K562 (cell line): ENCODE data around the gene ALDH16A1. TPM values are rescaled to one million over a fixed set of nuclear protein-coding genes. Genes with fewer than 3 reads are reported as not detected.

ENCODE experiments used
- ARNT ChIP-seq, 2 experiments: fragments of 450-650 bp; IDR thresholded peaks; 2 replicates each; pipeline ENCODE4 v1.6.1; 2016; ENCODE audit warnings: mild to moderate bottlenecking in 1 of 2
- CBFA2T3 ChIP-seq: fragments of 450-650 bp; IDR thresholded peaks from 2 replicates; pipeline ENCODE4 v1.6.1; 2017
- DIDO1 ChIP-seq: fragments of 450-650 bp; IDR thresholded peaks from 2 replicates; pipeline ENCODE4 v1.6.1; 2016; ENCODE audit warnings: low read depth, missing biosample characterization, missing genetic modification characterization
- EHMT2 ChIP-seq: fragments of 450-650 bp; IDR thresholded peaks from 2 replicates; pipeline ENCODE4 v1.6.1; 2018; ENCODE audit warnings: antibody characterized with exemption
- ETV1 ChIP-seq: fragments of 450-650 bp; conservative IDR thresholded peaks from 2 replicates; pipeline ENCODE4 v1.6.1; 2016; ENCODE audit warnings: missing genetic modification characterization, control low read depth, low read depth, missing compliant biosample characterization
- FOXA3 ChIP-seq, 2 experiments: fragments of 450-650 bp in 1 of 2; sonication (generic) in 1 of 2; formaldehyde crosslinking; IDR thresholded peaks in 1 of 2; conservative IDR thresholded peaks in 1 of 2; 2 replicates each; pipeline versions ENCODE4 v1.4.0 to v1.8.0; 2020 to 2022; ENCODE audit warnings: mild to moderate bottlenecking in 2 of 2, missing genetic modification reagents in 1 of 2
- FOXK2 ChIP-seq, 2 experiments: fragments of 450-650 bp; IDR thresholded peaks in 1 of 2; conservative IDR thresholded peaks in 1 of 2; 2 replicates each; pipeline ENCODE4 v1.6.1; 2016; ENCODE audit warnings: low read depth in 2 of 2, mild to moderate bottlenecking in 1 of 2
- HDAC2 ChIP-seq: fragments of 450-650 bp; IDR thresholded peaks from 2 replicates; pipeline ENCODE4 v1.6.1; 2016; ENCODE audit warnings: mild to moderate bottlenecking
- JUND ChIP-seq, 2 experiments: IDR thresholded peaks; 2 replicates in 1 of 2; 3 replicates in 1 of 2; pipeline ENCODE4 v1.6.1; 2011; ENCODE audit warnings: borderline replicate concordance in 2 of 2, low read depth in 2 of 2, low read length in 2 of 2, improper control_type of control experiment in 1 of 2, missing biosample characterization in 1 of 2, missing genetic modification characterization in 1 of 2, missing genetic modification reagents in 1 of 2
- LEF1 ChIP-seq: fragments of 450-650 bp; IDR thresholded peaks from 2 replicates; pipeline ENCODE4 v1.6.1; 2016; ENCODE audit warnings: mild to moderate bottlenecking
- MEF2A ChIP-seq: IDR thresholded peaks from 2 replicates; pipeline ENCODE4 v1.6.1; 2011; ENCODE audit warnings: low read depth, mild to moderate bottlenecking, low read length, moderate library complexity; ENCODE audit not compliant: control insufficient read depth
- MIER1 ChIP-seq: fragments of 450-650 bp; IDR thresholded peaks from 2 replicates; pipeline ENCODE4 v1.6.1; 2016; ENCODE audit warnings: antibody characterized with exemption, mild to moderate bottlenecking, low read depth
- MTA3 ChIP-seq: fragments of 450-650 bp; formaldehyde crosslinking; IDR thresholded peaks from 2 replicates; pipeline ENCODE4 v1.6.1; 2017; ENCODE audit warnings: mild to moderate bottlenecking, borderline replicate concordance
- PHF21A ChIP-seq: fragments of 450-650 bp; IDR thresholded peaks from 2 replicates; pipeline ENCODE4 v1.6.1; 2017; ENCODE audit warnings: low read depth, borderline replicate concordance
- RHOXF2B ChIP-seq: fragments of 250-450 bp; sonication (Bioruptor Pico); conservative IDR thresholded peaks from 2 replicates; pipeline ENCODE4 v1.5.1; 2021
- TOE1 ChIP-seq, 2 experiments: fragments of 450-650 bp in 1 of 2; sonication (generic) in 1 of 2; formaldehyde crosslinking in 1 of 2; IDR thresholded peaks; 2 replicates each; pipeline versions ENCODE4 v1.7.1 to v1.8.0; 2016 to 2022; ENCODE audit warnings: borderline replicate concordance in 2 of 2, mild to moderate bottlenecking in 2 of 2, antibody characterized with exemption in 1 of 2, inconsistent platforms in 1 of 2, low read depth in 1 of 2, missing genetic modification reagents in 1 of 2, moderate library complexity in 1 of 2
- polyA plus RNA-seq, 8 experiments: library from polyadenylated mRNA; depleted of rRNA in 4 of 8; stranded (reverse) in 5 of 8; unstranded in 3 of 8; fragments of >200 nt; fragmentation: Nextera tagmentation in 2 of 8; fragmentation: Illumina TruSeq in 1 of 8; extraction: Ambion mirVana in 2 of 8; extraction: Trizol in 1 of 8; gene quantifications; 2 replicates each; pipeline versions ENCODE4 v1.2.1 to v1.2.3, GENCODE V29; 2011 to 2014; ENCODE audit warnings: inconsistent platforms in 1 of 8, missing spikeins in 1 of 8
- total RNA-seq, 7 experiments: library from RNA; depleted of rRNA in 6 of 7; stranded (reverse); fragments of >200 nt in 6 of 7; fragmentation: Illumina TruSeq in 2 of 7; extraction: Trizol in 2 of 7; gene quantifications; 2 replicates each; pipeline versions ENCODE4 v1.2.1 to v1.2.3, GENCODE V29; 2011 to 2021; ENCODE audit warnings: low replicate concordance in 1 of 7
- TF ChIP-seq, protein P1 (sequence below): fragments of 450-650 bp; IDR thresholded peaks from 2 replicates; pipeline ENCODE4 v1.6.1; 2018; ENCODE audit not compliant: partially characterized antibody
- TF ChIP-seq, protein P2 (sequence below), 2 experiments: fragments of 450-650 bp in 1 of 2; sonication (generic) in 1 of 2; formaldehyde crosslinking; conservative IDR thresholded peaks; 2 replicates each; pipeline versions ENCODE4 v1.4.0 to v1.8.1; 2020 to 2022; ENCODE audit warnings: mild to moderate bottlenecking in 1 of 2, missing genetic modification reagents in 1 of 2
- TF ChIP-seq, protein P3 (sequence below): sonication (generic); formaldehyde crosslinking; IDR thresholded peaks from 2 replicates; pipeline ENCODE4 v1.8.0; 2022; ENCODE audit warnings: missing genetic modification reagents, mild to moderate bottlenecking, moderate library complexity, borderline replicate concordance
- TF ChIP-seq, protein P4 (sequence below): fragments of 450-650 bp; IDR thresholded peaks from one replicate; pipeline ENCODE4 v1.6.1; 2018; ENCODE audit warnings: mild to moderate bottlenecking, moderate library complexity; ENCODE audit not compliant: partially characterized antibody

The ALDH16A1 gene
- total and polyA plus RNA-seq, 9 of the 15 experiments (the other 6 are each of a cell fraction or from before 2014, with no cell fraction given): 2.2 to 52.2 (median 7.6) TPM

DNA sequence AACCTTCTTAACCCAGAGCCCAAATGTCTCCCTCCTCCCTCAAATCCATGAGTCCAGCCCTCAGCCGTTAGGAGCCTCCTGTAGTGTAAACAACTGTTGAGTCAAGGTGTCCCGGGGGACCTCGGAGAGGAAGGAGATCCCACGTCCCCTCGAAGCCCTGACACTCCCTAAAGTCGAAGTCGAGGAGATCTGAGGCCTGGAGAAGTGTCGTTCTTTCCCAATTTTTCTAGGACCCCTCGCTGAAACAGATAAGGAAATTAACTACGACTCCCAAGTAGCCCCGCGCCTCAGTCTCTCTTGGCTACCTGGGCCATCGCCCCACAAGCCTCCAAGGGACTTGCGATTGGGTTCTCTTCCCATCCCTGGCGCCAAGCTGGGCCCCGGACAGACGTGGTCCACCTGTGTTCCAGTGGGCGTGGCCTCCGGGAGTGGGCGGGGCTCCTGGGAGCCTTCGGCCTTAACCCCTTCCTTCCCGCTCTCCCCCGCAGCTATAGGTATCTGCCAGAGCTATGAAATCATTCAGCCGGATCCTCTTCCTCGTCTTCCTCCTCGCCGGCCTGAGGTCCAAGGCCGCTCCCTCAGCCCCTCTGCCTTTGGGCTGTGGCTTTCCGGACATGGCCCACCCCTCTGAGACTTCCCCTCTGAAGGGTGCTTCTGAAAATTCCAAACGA lies 27.0 kb upstream of the ALDH16A1 start (continued):
- TF ChIP-seq, protein P1, sequence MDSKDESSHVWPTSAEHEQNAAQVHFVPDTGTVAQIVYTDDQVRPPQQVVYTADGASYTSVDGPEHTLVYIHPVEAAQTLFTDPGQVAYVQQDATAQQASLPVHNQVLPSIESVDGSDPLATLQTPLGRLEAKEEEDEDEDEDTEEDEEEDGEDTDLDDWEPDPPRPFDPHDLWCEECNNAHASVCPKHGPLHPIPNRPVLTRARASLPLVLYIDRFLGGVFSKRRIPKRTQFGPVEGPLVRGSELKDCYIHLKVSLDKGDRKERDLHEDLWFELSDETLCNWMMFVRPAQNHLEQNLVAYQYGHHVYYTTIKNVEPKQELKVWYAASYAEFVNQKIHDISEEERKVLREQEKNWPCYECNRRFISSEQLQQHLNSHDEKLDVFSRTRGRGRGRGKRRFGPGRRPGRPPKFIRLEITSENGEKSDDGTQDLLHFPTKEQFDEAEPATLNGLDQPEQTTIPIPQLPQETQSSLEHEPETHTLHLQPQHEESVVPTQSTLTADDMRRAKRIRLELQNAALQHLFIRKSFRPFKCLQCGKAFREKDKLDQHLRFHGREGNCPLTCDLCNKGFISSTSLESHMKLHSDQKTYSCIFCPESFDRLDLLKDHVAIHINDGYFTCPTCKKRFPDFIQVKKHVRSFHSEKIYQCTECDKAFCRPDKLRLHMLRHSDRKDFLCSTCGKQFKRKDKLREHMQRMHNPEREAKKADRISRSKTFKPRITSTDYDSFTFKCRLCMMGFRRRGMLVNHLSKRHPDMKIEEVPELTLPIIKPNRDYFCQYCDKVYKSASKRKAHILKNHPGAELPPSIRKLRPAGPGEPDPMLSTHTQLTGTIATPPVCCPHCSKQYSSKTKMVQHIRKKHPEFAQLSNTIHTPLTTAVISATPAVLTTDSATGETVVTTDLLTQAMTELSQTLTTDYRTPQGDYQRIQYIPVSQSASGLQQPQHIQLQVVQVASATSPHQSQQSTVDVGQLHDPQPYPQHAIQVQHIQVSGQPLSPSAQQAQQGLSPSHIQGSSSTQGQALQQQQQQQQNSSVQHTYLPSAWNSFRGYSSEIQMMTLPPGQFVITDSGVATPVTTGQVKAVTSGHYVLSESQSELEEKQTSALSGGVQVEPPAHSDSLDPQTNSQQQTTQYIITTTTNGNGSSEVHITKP: peak; percentile 74
- TF ChIP-seq, protein P2, sequence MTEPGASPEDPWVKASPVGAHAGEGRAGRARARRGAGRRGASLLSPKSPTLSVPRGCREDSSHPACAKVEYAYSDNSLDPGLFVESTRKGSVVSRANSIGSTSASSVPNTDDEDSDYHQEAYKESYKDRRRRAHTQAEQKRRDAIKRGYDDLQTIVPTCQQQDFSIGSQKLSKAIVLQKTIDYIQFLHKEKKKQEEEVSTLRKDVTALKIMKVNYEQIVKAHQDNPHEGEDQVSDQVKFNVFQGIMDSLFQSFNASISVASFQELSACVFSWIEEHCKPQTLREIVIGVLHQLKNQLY (CRISPR knock-in tag; conservative IDR thresholded peaks at IDR 0.05): no peak
- TF ChIP-seq LEF1 (no peak), DIDO1 (tag) (no peak), MTA3 (peak; percentile 37; the same call in 1 of the 2 replicates), JUND (IDR thresholded peaks at IDR 0.05; ENCODE audit: borderline replicate concordance, low read depth, low read length) (no peak), JUND (tag; IDR thresholded peaks at IDR 0.05; ENCODE audit: borderline replicate concordance, low read depth, low read length) (0 out of 3 replicates have a peak, but pooled peaks have one; percentile 10), MEF2A (no peak), ETV1 (0 out of 2 replicates have a peak, but pooled peaks have one; percentile 23), HDAC2 (peak; percentile 60; the same call in 1 of the 2 replicates), FOXK2 (conservative IDR thresholded peaks at IDR 0.05 in 1 of 2, IDR thresholded peaks at IDR 0.05 in 1 of 2; ENCODE audit: low read depth in 2 of 2) (peak; percentile 31 to 55; a peak in 2 of 4 replicates), EHMT2 (no peak), TOE1 (IDR thresholded peaks at IDR 0.05; ENCODE audit: borderline replicate concordance) (peak; percentile 88), TOE1 (CRISPR knock-in tag; IDR thresholded peaks at IDR 0.05; ENCODE audit: borderline replicate concordance, low read depth) (no peak), CBFA2T3 (no peak), ARNT (IDR thresholded peaks at IDR 0.05) (no peak), MIER1 (no peak), PHF21A (no peak), RHOXF2B (CRISPR knock-in tag) (no peak), FOXA3 (CRISPR knock-in tag; conservative IDR thresholded peaks at IDR 0.05 in 1 of 2, IDR thresholded peaks at IDR 0.05 in 1 of 2) (0 out of 4 replicates have a peak, but pooled peaks of 1 of the 2 experiments have one; percentile 44)
- TF ChIP-seq, protein P3, sequence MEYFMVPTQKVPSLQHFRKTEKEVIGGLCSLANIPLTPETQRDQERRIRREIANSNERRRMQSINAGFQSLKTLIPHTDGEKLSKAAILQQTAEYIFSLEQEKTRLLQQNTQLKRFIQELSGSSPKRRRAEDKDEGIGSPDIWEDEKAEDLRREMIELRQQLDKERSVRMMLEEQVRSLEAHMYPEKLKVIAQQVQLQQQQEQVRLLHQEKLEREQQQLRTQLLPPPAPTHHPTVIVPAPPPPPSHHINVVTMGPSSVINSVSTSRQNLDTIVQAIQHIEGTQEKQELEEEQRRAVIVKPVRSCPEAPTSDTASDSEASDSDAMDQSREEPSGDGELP (CRISPR knock-in tag): peak; percentile 53; the same call in 1 of the 2 replicates
- TF ChIP-seq, protein P4, sequence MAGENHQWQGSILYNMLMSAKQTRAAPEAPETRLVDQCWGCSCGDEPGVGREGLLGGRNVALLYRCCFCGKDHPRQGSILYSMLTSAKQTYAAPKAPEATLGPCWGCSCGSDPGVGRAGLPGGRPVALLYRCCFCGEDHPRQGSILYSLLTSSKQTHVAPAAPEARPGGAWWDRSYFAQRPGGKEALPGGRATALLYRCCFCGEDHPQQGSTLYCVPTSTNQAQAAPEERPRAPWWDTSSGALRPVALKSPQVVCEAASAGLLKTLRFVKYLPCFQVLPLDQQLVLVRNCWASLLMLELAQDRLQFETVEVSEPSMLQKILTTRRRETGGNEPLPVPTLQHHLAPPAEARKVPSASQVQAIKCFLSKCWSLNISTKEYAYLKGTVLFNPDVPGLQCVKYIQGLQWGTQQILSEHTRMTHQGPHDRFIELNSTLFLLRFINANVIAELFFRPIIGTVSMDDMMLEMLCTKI: no peak
